ENCODE measurements around the gene HSF4.

HSF4 gene

GRCh38 chr16:67150047-67150832 lies 14.3 kb upstream of the HSF4 start:
- peak; percentile 25 for DNase-seq (ENCODE audit: low spot score)

GRCh38 chr16:67150833-67151396 lies 13.6 kb upstream of the HSF4 start, which contains the start of gene B3GNT9:
Gene B3GNT9 (minus strand): TSS chr16:67150998. CDS start chr16:67150485, 513 bp downstream.
- peak; percentile 41 for DNase-seq (ENCODE audit: low spot score)

- no peak for DNase-seq (ENCODE audit: low spot score)
Observed at GRCh38 chr16:67151431-67152097, 13.0 kb upstream of the HSF4 start.

- no peak for DNase-seq (ENCODE audit: low spot score)
Observed at GRCh38 chr16:67154578-67155294, 9.8 kb upstream of the HSF4 start.

GRCh38 chr16:67155295-67156142 lies 9.0 kb upstream of the HSF4 start:
- DNase-seq (ENCODE audit: low spot score), result peak; percentile 75

- no peak for DNase-seq (ENCODE audit: low spot score)
Observed at GRCh38 chr16:67156143-67156844, 8.3 kb upstream of the HSF4 start.

- DNase-seq (ENCODE audit: low spot score), result no peak
Observed at GRCh38 chr16:67157106-67157748, 7.3 kb upstream of the HSF4 start.

- DNase-seq (ENCODE audit: low spot score), result no peak
Observed at GRCh38 chr16:67157892-67158635, 6.5 kb upstream of the HSF4 start.

- peak; percentile 50 for DNase-seq (ENCODE audit: low spot score)
Observed at GRCh38 chr16:67158637-67159600, 5.6 kb upstream of the HSF4 start.

GRCh38 chr16:67161595-67162058 lies 2.9 kb upstream of the HSF4 start:
- no peak for DNase-seq (ENCODE audit: low spot score)

GRCh38 chr16:67162506-67163163 lies 1.9 kb upstream of the HSF4 start:
- no peak for DNase-seq (ENCODE audit: low spot score)

GRCh38 chr16:67163164-67163998 lies 1.2 kb upstream of the HSF4 start:
- DNase-seq (ENCODE audit: low spot score), result peak; percentile 64

GRCh38 chr16:67163999-67164558 lies 466 bp upstream of the HSF4 start:
- DNase-seq (ENCODE audit: low spot score), result no peak

GRCh38 chr16:67165121-67166078 lies 855 bp downstream of the HSF4 start:
- DNase-seq (ENCODE audit: low spot score), result no peak

- DNase-seq (ENCODE audit: low spot score), result no peak
Observed at GRCh38 chr16:67166110-67166547, 1.6 kb downstream of the HSF4 start.
